NCI-H345 treated with DMSO at 0.1 percent for 48 hours (cell line): ENCODE measurements around the gene PPP6R1.
"Not testable (repeated sequence)": the region's sequence is repeated elsewhere in the genome, so short reads cannot be mapped to it uniquely, and the experiment has no call there.

ENCODE experiments used
- DNase-seq: peaks from one replicate; lab custom pipeline; 2025; ENCODE audit not compliant: unreplicated experiment; lab: John Stamatoyannopoulos, UW

PPP6R1 gene

DNA sequence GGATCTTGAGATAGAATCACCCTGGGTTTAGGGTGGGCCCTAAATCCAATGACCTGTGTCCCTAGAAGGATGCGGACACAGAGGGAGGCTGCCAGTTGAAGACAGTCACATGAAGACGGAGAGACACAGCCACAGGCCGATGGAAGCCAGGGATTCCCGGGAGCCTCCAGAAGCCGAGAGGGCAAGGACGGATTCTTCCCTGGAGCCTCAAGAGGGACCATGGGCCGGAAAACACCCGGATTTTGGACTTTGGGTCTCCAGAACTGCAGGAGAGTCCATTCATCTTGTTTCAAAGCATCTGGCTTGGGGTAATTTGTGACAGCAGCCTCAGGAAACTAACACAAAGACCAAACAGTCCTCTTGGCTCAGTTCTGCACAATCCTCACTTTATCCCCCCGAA, 32.5 kb downstream of the PPP6R1 start:
- DNase-seq, result no peak

DNA sequence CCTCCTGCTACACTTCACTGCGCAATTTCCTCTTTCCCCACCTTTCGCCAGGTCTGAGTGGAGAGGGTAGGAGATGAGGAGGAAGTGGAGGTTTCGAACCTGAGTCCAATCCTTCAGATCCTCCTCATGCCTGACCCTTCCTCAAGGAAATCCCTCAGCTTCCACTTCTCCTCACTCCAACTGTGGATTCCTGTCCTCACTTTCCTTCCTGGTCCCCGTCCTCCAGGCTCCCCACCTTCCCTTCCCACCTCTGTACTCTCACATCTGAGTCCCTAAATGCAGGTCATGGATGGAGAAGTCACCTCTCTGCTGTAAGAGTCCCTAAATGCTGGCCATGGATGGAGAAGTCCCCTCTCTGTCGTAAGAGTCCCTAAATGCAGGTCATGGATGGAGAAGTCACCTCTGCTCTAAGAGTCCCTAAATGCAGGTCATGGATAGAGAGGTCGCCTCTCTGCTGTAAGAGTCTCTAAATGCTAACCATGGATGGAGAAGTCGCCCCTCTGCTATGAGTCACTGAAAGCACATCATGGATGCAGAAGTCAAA, 33.3 kb downstream of the PPP6R1 start:
- DNase-seq, result no peak

DNA sequence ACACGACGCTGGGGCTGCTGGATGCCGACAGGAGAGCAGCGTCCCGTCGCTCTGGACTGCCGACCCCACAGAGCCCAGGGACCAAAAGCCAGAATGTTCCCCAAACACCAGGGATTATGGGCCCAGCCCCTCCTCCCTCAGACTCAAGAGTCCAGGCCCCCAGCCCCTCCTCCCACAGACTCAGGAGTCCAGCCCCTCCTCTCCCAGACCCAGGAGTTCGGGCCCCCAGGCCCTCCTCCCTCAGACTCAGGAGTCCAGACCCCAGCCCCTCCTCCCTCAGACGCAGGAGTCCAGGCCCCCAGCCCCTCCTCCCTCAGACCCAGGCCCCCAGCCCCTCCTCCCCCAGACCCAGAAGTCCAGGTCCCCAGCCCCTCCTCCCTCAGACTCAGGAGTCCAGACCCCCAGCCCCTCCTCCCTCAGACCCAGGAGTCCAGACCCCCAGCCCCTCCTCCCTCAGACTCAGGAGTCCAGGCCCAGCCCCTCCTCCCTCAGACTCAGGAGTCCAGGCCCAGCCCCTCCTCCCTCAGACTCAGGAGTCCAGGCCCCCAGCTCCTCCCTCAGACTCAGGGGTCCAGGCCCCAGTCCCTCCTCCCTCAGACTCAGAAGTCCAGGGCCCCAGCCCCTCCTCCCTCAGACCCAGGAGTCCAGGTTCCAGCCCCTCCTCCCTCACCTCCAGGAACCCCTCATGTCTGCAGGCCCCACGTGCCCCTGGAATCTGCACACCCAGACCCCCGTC, 34.0 kb downstream of the PPP6R1 start:
- not testable (repeated sequence) for DNase-seq

DNA sequence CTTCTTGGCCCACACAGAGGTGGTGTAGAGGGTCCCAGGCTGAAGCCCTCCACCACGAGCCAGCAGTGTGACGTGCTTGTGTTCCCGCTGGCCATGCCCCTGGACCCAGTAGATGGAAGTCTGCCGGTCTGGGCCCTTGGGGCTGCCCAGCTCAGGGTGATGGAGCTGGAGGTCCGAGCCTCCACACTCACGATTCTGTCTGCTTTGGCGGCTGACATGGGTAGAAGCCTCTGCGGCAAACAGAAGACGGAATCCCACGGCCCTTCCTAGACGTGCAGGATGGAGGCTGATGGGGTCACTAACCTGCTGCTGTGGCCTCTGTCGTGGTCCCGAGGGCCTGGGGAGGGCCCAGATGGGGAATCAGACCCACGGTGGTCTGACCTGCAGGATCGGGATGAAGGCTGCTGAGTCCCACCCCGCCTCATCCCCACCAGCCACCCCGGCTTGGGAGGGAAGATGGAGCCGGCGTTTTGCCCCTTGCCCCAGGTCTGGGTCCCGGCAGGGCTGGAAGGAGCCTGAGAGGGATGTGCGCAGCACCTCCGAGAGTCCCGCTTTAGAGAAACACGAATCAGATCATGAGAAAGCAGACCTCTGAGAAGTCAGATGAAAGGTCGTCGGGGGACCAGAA, 34.7 kb downstream of the PPP6R1 start:
- DNase-seq, result no peak

DNA sequence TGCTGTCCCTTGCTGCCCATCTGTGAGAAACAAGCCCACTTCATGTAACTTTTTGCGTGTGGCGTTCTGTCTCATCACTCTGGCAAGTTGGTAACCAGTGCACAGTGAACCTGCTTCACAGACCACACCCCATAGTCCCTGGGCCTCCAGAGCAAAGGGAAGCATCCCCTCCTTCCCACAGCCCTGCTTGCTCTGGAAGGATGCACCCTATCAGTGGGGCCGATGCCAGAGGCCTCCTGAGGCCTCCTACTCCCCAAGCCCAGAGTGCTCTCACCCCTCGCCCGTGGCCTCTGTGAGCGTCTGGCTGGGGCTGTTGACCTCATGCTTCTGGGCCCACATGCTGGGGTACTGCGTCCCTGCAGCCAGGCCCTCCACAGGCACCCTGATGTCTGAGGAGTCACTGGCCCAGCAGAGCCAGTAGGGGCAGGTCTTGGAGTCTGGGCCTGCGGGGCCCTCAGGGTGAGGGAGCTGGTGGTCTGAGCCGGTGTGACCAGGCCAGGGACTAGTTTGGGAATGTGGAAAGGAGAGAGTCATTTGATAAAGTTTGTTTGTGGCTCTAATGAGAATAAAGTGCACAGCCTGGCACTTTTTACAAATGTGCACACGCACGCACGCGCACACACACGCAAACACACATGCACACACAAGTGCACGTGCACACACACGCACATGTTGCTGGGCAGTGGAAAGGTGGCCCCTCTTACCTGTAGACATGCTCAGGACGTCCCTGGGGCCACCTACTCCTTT, 35.4 kb downstream of the PPP6R1 start:
- no peak for DNase-seq

DNA sequence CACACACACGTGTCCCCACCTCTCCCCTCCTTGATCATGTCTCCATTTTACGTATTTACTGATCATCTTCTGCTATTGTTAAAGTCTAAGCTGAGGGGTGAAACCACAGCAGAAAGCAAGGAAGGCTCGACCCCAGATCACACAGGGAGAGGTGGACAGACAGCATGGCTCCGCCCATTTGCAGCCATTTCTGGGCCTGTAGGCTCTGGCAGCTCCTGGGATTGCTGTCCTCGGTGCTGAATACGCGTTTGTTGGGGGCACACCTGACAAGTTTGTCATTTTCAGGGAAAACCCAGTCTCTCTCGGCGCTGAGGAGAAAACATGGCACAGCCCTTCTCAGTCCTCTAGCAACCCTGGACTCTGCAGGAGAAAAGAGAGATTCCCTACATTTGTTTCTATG, 38.3 kb downstream of the PPP6R1 start:
- DNase-seq, result no peak

DNA sequence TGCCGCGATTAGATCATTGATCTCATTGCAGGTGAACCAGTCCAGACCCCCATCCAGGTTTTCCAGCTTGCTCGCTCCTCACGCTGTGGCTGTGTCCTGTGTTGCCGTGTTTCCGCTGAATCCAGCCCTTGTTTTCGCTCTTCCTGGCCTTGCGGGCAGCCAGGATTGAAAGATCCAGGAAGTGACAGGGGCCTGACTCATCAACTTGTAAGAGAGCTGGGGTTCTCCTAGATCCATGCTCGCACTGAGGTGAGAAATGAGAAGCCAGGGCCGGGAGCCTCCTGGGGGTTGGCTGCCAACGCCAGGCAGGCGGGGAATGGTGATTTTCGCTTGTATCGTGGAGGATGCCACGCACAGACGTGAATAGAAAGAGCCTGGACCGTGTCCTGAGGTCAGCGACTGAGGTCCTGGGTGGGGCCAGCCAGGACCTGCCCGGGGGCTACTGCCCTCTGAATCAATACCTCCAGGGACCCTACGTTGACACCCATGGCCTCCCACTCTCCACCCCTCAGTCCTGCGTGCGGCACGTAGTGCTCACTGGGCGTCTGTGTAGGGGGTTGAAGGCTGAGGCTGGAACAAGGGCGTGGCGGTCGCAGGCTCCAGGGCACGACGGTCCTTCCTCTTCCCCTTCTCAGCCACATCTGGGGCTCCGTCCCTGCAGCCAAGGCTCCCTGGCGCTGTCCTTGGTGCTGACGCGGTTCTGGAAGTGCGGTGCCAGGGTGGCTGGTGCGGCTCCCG, 42.2 kb downstream of the PPP6R1 start:
- DNase-seq, result peak; percentile 64

DNA sequence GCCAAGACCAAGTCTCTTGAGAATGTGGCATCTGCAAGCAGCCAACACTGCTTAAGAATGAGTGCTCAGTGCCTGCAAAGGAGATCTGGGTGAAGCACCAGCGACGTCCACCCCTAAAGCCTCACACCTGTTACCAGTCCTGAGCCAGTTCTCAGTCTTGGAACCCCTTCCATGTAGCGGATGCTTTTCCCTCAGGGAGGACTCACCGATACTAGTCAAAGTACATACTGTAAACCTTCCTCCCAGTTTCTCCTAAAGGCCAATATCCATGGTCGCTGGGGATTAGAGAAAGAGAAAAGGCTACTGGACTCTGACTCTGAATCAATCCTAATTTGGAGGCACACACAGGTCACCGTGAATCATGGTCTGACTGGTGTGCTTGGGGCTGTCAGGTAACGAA, 45.3 kb downstream of the PPP6R1 start:
- no peak for DNase-seq

DNA sequence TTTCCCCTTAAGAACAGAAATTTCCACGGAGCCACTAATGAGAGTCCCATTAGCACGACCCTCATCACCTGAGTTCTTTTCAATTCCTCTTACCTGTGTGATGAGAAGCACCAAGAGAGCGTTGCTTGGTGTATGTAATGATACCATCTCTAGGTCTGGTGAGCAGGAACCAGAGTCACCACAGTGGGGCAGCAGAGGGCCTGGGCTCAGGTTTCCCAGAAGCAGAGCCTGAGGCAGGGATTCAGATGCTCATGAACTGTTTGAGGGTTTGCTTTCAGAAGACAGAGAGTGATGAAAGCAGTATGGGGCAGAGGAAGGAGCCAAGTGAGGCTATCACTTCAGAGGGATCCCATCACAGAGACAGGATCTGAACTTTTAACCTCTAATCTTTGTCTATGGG, 46.4 kb downstream of the PPP6R1 start:
- no peak for DNase-seq

DNA sequence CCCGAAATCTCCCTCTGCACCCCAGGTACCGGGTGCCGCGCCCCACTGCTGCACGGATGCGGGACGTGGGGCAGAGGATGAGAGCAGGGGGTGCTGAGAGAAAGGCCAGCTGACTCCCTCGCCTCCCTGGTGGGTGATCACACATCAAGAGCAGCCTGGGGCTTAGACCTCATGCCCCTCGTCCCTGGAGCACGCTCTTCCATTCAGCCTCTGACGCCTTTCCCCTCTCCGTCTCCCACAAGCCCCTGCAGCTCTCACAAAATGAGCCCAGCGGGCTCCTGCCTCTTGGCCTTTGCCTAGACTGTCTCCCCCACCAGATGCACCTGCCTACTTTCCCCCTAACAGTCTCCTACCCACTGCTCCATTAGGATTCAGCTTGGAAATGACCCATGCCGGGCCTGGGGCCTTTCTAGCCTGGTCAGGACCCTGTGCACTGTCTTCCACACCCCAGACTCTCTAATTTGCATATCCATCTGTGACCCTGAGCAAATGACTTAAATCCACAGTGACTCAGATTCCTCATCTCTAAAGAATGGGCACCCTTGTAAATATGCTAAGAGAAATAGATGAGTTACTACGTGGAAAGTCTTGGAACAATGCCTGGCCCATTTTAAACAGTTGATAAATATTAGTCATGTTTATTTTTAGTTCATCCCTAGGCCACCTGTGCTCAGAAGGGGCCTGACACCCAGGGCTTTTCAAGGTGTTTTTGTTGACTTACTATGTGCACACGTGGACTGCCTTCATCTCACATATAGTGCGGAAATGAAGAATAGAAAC, 48.9 kb downstream of the PPP6R1 start:
- peak; percentile 5 for DNase-seq

DNA sequence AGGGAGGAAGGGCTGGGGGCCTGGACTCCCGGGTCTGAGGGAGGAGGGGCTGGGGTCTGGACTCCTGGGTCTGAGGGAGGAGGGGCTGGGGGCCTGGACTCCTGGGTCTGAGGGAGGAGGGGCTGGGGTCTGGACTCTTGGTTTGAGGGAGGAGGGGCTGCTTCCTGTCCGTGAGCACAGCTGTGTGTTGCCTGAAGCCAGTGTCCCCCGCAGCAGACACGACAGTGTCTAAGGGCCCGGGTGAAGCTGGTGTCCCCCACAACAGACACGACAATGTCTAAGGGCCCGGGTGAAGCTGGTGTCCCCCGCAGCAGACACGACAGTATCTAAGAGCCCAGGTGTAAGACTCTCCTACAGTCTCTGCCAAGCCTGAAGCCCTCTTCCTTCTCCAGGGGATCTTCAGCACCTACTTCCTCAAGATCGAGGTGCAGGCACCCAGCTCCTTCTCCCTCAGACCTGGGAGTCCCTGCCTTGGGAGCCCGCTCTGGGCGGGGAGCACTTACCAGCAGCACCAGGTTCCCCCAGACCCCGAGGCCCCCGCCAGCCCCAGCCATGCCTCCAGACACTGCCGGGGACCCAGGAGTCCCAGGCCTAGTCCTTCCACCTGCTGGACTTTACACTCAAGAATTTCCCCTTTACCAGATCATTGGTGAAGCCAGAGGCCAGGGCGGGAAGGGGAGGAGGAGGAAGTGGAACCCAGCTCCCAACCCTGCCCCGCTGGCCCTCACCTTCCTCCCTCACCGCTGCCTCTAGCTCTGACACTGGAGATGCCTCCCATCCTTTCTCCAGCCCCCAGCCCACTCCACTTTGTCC, 49.7 kb downstream of the PPP6R1 start, which contains the start of gene PTPRH:
Gene PTPRH, minus strand, starts transcription at position 622 of the 813 bp plus-strand sequence. Its CDS starts 68 bp downstream, at position 554.
- no peak for DNase-seq

DNA sequence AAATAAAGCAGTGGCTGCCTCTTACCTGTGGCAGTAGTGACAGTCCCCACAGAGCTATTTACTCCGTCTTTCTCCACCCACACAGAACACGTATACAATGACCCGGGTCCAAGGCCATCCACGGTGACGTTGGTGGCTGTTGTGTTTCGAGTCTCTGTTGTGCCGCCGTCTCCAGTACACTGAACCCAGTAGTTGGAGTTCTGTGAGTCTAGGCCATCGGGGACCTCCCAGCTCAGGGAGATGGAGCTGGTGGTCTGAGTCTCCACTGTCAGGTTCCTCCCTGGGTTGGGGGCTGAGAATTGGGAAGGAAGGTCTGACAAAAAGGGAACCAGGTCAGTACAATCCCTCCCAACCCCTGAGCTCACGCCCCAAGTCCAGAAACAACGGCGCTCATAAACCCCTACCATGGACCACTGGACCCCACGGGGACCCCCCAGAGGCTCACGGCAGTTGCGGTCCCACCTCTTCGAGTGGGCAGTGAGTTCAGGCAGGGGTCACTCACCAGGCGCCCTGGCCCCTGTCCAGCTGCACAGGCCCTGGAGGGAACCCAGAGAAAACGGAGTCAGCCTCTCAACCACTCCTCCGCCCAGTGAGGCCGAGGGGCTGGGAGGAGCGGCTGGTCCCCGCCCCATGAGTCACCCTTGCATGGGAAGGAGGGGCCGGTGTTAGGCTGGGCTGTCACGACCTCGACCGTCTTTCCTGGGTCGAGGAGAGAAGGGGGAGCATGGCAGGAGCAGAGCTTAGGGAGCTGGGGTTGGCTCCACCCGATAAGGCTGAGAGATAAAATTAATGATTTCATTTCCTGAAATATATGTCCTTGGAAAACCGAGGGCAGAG, 51.9 kb downstream of the PPP6R1 start:
- no peak for DNase-seq

DNA sequence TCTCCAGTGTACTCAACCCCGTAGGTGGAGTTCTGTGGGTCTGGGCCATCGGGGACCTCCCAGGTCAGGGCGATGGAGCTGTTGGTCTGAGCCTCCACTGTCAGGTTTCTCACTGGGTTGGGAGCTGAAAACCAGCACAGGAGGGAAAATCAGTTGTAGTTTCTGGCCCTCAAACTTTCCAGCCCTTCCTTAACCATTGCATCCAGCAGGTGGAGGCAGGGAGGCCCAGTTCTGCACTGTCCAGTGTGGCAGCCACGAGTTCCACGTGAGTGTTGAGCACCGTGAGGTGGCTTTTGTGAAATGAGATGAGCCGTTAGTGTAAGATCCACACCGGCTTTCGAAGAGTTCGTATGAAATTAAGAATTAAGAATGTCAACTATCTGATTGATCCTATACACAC, 56.6 kb downstream of the PPP6R1 start:
- DNase-seq, result not testable (repeated sequence)

DNA sequence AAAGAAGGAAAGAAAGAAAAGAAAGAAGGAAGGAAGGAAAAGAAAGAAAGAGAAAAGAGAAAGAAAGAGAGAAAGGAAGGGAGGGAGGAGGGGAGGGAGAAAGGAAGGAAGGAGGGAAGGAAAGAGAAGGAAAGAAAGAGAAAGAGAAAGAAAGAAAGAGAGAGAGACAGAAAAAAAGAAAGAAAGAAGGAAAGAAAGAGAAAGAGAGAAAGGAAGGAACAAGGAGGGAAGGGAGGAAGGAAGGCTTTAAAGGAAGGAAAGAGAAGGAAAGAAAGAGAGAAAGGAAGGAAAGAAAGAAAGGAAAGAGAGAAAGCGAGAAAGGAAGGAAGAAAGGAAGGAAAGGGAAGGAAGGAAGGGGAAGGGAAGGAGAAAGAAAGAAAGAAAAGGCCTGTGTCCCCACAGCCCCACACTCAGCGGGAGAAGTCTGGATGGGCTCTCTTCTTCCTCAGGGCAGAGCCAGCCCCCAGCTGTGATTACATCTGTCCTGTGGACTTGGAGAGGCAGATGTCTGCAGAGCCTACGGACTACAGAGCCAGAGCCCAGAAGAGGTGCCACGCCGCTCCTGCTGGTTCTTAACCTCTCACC, 59.1 kb downstream of the PPP6R1 start:
- DNase-seq, result no peak

DNA sequence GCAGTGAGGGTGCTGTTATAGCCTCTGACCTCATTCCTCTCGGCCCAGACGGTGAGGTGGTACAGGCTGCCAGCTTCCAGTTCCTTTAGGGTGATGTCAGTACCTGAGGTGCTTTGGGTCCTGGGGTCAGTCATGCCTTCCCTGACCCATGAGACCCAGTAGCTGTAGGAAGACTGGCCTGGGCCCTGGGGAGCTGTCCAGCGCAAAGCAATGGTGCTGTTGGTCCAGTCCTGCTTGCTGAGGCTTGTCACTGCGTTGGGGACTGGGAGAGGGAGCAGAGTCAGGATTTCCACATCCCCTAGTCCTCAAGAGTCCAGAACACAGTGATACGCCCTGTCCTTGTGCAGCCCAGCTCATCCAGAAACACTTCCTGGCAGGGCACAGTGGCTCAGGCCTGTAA, 60.2 kb downstream of the PPP6R1 start:
- no peak for DNase-seq

DNA sequence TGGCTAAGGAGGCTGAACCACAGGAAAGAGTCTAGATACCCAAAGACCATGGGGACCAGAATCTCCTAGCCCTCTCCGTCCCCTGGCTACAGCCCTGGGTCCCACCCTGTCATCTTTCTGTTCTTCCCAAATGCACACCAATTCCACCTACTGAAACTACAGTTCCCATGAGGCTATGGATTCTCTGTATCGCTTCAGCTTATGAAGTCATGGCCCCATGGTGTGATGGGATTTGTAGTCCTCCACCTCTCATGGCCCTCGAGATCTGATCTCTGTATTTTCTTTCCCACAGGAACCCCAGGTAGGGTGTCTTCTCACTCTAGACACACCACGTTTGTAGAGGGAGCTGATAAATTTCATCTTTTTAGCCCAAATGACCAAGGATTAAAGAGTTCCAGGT, 61.3 kb downstream of the PPP6R1 start:
- no peak for DNase-seq

DNA sequence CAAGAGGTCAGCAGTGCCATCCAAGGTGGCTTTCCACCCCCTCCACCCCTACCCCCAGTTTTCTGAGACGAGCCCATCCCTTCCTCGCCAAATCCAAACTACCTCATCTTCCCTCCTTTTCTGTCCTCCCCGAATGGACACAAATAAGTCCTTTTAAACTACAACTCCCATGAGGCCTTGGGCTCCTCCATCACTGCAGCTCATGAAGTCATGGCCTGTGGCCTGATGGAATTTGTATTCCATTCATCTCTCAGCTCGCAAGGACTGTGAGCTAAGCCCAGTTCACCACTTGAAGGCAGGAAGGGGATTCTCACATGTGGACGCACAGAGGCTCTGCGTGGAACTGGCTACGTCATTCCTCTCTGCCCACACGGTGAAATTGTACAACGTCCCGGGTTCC, 62.0 kb downstream of the PPP6R1 start:
- DNase-seq, result no peak

DNA sequence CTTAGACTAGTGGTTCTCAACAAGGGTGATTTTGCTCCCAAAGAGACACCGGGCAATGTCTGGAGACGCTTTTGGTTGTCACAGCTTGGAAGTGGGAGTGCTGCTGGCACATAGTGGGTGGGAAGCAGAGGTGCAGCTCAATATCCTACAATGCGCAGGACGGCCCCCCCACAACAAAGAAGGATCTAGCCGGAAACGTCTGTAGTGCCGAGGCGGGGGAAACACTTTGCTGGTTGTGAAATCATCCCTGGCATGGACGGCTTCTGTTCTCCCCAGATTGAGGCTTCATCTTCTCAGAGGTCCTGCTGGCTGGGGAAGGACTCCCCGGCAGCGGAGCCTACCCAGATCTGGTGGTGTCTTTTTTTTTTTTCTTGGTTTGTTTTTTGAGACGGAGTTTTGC, 65.3 kb downstream of the PPP6R1 start:
- no peak for DNase-seq
